Measurements from ENCODE around the gene NDUFA12. TPM values are rescaled to one million over a fixed set of nuclear protein-coding genes. Genes with fewer than 3 reads are reported as not detected.

Gene NDUFA12
- total RNA-seq, 1 experiment from 2014 or later, result 129 TPM

Other genes with a start within 250 kb of the NDUFA12 start
- gene NR2C1, start 69.9 kb upstream of the NDUFA12 start, total RNA-seq (2014; rRNA removed; shearing (Covaris generic)), result 42.4 and 43.3 TPM in 2 replicates
- gene FGD6, start 213.8 kb upstream of the NDUFA12 start, total RNA-seq (2014; rRNA removed; shearing (Covaris generic)), result 1.1 and 1.2 TPM in 2 replicates
- 43.9 and 45.3 TPM in 2 replicates for gene VEZT, start 214.1 kb upstream of the NDUFA12 start, total RNA-seq (2014; rRNA removed; shearing (Covaris generic))